AG04449 (cell line): Measurements from ENCODE around the gene FAM53A.

Experiments
- CTCF ChIA-PET: fragments of 350-600 bp; formaldehyde crosslinking; extraction: SDS; loops from one replicate; lab custom pipeline; 2021; ENCODE audit warnings: antibody characterized with exemption; lab: Yijun Ruan, JAX
- POLR2A ChIA-PET: fragments of 400-600, 350-600 bp; formaldehyde crosslinking; extraction: SDS; loops from one replicate; lab custom pipeline; 2020; ENCODE audit warnings: antibody characterized with exemption, inconsistent platforms; lab: Yijun Ruan, JAX
- DNase-seq: peaks from one replicate; pipeline ENCODE4 v3.0.0-alpha.2; 2010; ENCODE audit warnings: low read depth, low spot score
- H3K4me3 ChIP-seq: 2 replicates; pipeline ENCODE4 v1.5.1; 2011; ENCODE audit warnings: low read depth, mild to moderate bottlenecking, control low read depth, low read length
- TF ChIP-seq, protein P1 (sequence below): IDR thresholded peaks from one replicate; pipeline ENCODE4 v1.5.1; 2011; ENCODE audit warnings: mild to moderate bottlenecking, moderate library complexity, low read length, control low read depth, inconsistent platforms; ENCODE audit not compliant: insufficient read depth; ENCODE audit errors: missing control alignments

Gene FAM53A

GRCh38 chr4:1668488-1668840 lies 15.6 kb downstream of the FAM53A start:
- ChIA-PET POLR2A (no interaction called here), CTCF (interaction anchor here (1.0 kb wide), 1 partner anchor 25 kb away, joined by 4 read pairs; no protein-coding TSS in a partner anchor)
- DNase-seq: no peak
- TF ChIP-seq, protein P1, sequence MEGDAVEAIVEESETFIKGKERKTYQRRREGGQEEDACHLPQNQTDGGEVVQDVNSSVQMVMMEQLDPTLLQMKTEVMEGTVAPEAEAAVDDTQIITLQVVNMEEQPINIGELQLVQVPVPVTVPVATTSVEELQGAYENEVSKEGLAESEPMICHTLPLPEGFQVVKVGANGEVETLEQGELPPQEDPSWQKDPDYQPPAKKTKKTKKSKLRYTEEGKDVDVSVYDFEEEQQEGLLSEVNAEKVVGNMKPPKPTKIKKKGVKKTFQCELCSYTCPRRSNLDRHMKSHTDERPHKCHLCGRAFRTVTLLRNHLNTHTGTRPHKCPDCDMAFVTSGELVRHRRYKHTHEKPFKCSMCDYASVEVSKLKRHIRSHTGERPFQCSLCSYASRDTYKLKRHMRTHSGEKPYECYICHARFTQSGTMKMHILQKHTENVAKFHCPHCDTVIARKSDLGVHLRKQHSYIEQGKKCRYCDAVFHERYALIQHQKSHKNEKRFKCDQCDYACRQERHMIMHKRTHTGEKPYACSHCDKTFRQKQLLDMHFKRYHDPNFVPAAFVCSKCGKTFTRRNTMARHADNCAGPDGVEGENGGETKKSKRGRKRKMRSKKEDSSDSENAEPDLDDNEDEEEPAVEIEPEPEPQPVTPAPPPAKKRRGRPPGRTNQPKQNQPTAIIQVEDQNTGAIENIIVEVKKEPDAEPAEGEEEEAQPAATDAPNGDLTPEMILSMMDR: no peak
- no peak overlapping the region for H3K4me3 ChIP-seq

DNA sequence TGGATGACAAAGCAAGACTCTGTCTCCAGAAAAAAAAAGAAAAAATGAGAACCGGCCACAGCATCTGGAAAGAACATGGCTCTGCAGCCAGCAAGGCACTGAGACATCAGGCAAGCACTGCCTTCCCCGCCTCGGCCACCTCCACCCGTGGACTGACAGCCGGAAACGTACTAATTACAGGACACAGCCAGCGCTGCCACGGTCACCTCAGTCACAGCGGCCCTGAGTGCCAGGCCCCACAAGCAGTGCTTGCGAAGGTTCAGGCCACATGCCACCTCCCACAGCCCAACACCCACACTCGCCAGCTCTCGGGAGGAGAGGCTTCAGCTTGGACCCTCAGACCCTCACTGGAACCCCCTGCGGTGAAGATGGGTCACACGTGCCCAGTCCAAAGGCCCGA lies 16.8 kb downstream of the FAM53A start:
- TF ChIP-seq, protein P1: no peak
- ChIA-PET POLR2A (no interaction called here), CTCF (no interaction called here)
- H3K4me3 ChIP-seq: no peak overlapping the region
- no peak for DNase-seq

DNA sequence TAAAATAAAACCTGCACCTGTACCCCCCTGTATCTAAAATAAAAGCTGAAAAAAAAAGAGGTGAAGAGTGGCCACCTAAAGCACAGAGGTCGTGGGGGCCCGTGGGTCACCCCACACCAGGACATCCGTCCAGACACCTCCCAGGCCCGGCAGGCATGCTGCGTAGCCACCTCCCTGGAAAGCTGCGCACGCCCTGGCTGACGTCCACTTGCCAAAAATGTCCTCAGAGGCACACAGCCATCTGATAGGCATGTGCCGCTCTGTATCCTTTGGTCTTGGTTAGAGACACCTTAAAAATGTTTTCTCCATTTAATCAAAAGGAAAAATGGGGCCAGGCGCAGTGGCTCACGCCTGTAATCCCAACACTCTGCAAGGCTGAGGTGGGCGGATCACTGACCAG lies 17.7 kb downstream of the FAM53A start:
- ChIA-PET POLR2A (no interaction called here), CTCF (no interaction called here)
- DNase-seq: no peak
- TF ChIP-seq, protein P1: no peak
- H3K4me3 ChIP-seq: no peak overlapping the region

GRCh38 chr4:1664141-1664540 lies 20.0 kb downstream of the FAM53A start:
- TF ChIP-seq, protein P1: no peak
- H3K4me3 ChIP-seq: no peak overlapping the region
- DNase-seq: no peak
- ChIA-PET CTCF (interaction anchor here (0.9 kb wide), 1 partner anchor 10 kb away, joined by 4 read pairs; no protein-coding TSS in a partner anchor), POLR2A (no interaction called here)

- DNase-seq: no peak
- ChIA-PET CTCF (interaction anchor here (0.9 to 1.7 kb wide), 2 partner anchors 9 to 16 kb away, joined by 4 read pairs; no protein-coding TSS in a partner anchor), POLR2A (no interaction called here)
- TF ChIP-seq, protein P1: no peak
- no peak overlapping the region for H3K4me3 ChIP-seq
Measured at GRCh38 chr4:1663549-1663948, 20.6 kb downstream of the FAM53A start.

DNA sequence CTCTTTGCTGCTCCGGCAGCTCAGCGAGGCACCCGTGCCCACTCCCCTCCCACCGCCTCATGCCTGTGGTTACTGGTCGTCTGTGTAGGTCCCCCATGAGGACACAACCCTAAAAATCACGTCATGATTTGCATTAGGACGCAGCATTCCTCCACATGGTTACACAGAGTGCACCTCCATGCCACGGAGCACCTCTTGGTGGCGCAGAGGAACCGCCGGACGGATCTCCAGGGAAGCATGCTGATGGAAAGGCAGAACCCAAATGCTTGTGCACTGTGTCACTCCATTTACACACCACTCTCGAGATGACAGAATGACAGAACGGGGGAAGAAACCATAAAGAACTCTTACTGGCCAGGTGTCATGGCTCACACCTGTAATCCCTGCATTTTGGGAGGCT lies 22.4 kb downstream of the FAM53A start:
- no peak overlapping the region for H3K4me3 ChIP-seq
- ChIA-PET POLR2A (no interaction called here), CTCF (interaction anchor here (1.7 kb wide), 1 partner anchor 14 kb away, joined by 4 read pairs; no protein-coding TSS in a partner anchor)
- TF ChIP-seq, protein P1: no peak
- DNase-seq: no peak
